Psoas muscle (tissue), 8 donors: ENCODE results near the gene SERPINA3. TPM values are rescaled to one million over a fixed set of nuclear protein-coding genes. Genes with fewer than 3 reads are reported as not detected.

Experiments
- ATAC-seq, 4 donors: fragments of 200-7000 bp; cut with Tn5 transposase; one replicate each; pipeline ENCODE4 v1.9.1; 2020; ENCODE audit warnings: moderate library complexity in 3 of 4, mild to moderate bottlenecking in 2 of 4
- DNase-seq, 2 donors: peaks; one replicate each; pipeline ENCODE4 v3.0.0-alpha.2; 2020
- H3K27ac ChIP-seq: fragments of 200-600 bp; one replicate; pipeline ENCODE4 v1.8.0; 2022
- H3K27me3 ChIP-seq, 3 donors: fragments of 200-600 bp in 1 of 3; one replicate each; pipeline versions ENCODE4 v1.6.1 to v1.8.0; 2013 to 2022; ENCODE audit warnings: low read length in 2 of 3, mild to moderate bottlenecking in 2 of 3, moderate library complexity in 1 of 3; ENCODE audit not compliant: insufficient read depth in 3 of 3
- H3K36me3 ChIP-seq, 2 donors: fragments of 200-600 bp in 1 of 2; one replicate each; pipeline versions ENCODE4 v1.6.1 to v1.8.0; 2013 to 2022; ENCODE audit warnings: low read depth in 1 of 2, mild to moderate bottlenecking in 1 of 2, moderate library complexity in 1 of 2; ENCODE audit not compliant: insufficient read depth in 1 of 2
- H3K4me1 ChIP-seq: fragments of 200-600 bp; one replicate; pipeline ENCODE4 v1.8.0; 2022
- H3K4me3 ChIP-seq: fragments of 200-600 bp; one replicate; pipeline ENCODE4 v1.8.0; 2022; ENCODE audit warnings: mild to moderate bottlenecking
- H3K9me3 ChIP-seq: fragments of 200-600 bp; one replicate; pipeline ENCODE4 v1.8.0; 2022
- WGBS, 3 donors: extraction: QIAGEN DNeasy Blood & Tissue Kit; methylation state at CpG; one replicate each; pipeline versions ENCODE4 v1.1.6 to v1.1.7; 2013; 5-methylcytosine and 5-hydroxymethylcytosine counted together
- intact Hi-C, 2 donors: fragments of 100-400 bp; cut with DNase I; formaldehyde crosslinking; loops; one replicate each; pipeline versions ENCODE4 v1.11.0 to v1.14.2; 2022
- polyA plus RNA-seq, 3 donors: library from polyadenylated mRNA; stranded (reverse); fragments of 200-250 nt; gene quantifications; one replicate each; pipeline ENCODE4 v1.2.3, GENCODE V29; 2013
- total RNA-seq, 4 donors: library from RNA; stranded (reverse); fragmentation: NEBNext Ultra II Directional in 2 of 4; extraction: Animal tissue kit (Norgen Biotek cat#: 25700) in 2 of 4; gene quantifications; one replicate each; pipeline versions ENCODE4 v1.2.1 to v1.2.4, GENCODE V29; 2021 to 2023
- TF ChIP-seq, protein P1 (sequence below): fragments of 200-600 bp; IDR thresholded peaks from one replicate; pipeline ENCODE4 v1.8.0; 2022; ENCODE audit warnings: antibody characterized with exemption
- donor health status: healthy with polysubstance abuse.
- donor health status: DM: no; HTN: no; CAD: no; lungs with moderate emphysema.
- donor health status: Bipolar disorder and iron deficiency.
- donor health status: healthy.
- donor health status: DM: yes; HTN: yes; CAD: no.
- donor health status: DM: no; HTN: no; CAD: no.
- donor health status: DM: no; HTN: no; CAD: no.
- donor health status: DM: yes; HTN: yes; CAD: no.

Gene SERPINA3
- total and polyA plus RNA-seq, 7 donors = 5.5 to 1,141 (median 186) TPM

DNA sequence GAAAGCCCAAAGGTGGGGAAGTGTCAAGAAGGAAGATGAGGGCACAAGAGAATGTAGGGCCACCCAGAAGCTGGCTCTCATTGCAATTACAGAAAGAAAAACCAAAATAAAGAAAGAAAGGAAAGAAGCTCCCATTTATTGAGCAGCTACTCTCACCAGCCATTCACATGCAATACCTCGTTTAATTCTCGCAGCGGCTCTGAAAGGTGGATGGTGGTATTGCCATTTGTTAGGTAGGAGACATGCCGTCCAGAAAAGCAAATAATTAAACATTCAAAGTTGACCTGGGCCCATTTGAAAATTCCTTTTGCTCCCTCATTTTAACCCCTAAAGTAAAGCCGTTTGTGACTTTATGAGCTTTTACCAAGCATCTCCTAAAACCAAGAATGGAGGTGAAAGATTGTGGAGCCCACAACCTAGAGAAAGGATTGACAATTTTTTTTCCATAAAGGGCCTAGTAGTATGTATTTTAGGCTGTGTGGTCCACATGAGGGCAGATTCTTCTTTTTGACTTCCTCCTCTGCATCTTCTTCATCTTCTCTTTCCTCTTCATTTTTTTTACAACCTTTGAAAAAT, 5.3 kb downstream of the SERPINA3 start:
- DNase-seq (no peak), ATAC-seq (no peak)
- Histone ChIP-seq H3K4me1 (no peaks in the 10 kb centered on the region), H3K27ac (no peak overlapping the region), H3K4me3 (no peak overlapping the region), H3K9me3 (peaks cover 13% of the 10 kb centered on the region), H3K27me3 (peaks cover 0 to 2% (median 0%) of the 10 kb centered on the region in 3 donors), H3K36me3 (no peaks in the 10 kb centered on the region)
- TF ChIP-seq, protein P1, sequence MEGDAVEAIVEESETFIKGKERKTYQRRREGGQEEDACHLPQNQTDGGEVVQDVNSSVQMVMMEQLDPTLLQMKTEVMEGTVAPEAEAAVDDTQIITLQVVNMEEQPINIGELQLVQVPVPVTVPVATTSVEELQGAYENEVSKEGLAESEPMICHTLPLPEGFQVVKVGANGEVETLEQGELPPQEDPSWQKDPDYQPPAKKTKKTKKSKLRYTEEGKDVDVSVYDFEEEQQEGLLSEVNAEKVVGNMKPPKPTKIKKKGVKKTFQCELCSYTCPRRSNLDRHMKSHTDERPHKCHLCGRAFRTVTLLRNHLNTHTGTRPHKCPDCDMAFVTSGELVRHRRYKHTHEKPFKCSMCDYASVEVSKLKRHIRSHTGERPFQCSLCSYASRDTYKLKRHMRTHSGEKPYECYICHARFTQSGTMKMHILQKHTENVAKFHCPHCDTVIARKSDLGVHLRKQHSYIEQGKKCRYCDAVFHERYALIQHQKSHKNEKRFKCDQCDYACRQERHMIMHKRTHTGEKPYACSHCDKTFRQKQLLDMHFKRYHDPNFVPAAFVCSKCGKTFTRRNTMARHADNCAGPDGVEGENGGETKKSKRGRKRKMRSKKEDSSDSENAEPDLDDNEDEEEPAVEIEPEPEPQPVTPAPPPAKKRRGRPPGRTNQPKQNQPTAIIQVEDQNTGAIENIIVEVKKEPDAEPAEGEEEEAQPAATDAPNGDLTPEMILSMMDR = no peak
- 86 to 91% (median 91%) methylated on average over 5 of the region's 5 CpGs for WGBS, 3 donors
- intact Hi-C loops = no loop called here

DNA sequence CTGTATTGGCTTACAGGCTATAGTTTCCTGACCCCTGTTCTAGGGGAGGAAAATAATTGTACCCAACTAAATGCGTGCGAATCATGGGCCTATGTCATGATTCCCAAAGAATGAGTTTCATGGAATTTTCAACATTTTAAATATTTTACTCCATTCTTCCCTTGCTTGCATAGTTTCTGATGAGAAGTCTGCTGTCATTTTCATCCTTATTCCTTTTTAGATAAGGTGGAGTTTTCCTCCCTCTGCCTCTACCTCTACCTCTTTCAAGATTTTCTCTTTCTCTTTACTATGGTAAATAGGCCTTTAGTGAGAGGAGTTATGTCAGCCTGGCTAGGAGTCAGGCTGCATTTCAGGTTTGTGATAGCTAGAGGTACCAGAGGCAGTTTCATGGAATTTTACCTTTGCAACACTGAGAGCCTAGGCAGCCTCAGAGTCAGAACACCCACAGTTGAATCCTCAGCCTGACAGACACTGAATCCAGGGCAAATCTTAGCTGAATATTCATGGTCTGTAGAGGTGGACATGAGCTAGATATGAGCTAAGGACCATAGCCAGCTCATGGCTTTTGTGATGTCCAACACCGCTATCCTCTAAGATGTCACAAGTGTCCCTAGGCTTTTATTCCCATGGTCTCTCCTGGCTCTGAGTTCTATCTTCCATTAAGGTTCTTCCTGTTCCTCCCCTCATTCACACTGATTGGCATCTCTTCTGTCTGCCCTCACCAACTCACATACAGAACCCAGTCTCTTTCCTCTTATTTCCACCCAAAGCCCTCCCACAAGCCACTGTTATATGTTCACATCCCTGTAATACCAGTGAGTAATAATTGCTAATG, 6.0 kb downstream of the SERPINA3 start:
- H3K9me3 ChIP-seq = peaks cover 13% of the 10 kb centered on the region
- 85 to 98% (median 96%) methylated on average over 3 of the region's 3 CpGs for WGBS, 3 donors
- ATAC-seq (no peak), DNase-seq (no peak)
- peaks cover 0 to 2% (median 0%) of the 10 kb centered on the region in 3 donors for H3K27me3 ChIP-seq
- H3K27ac ChIP-seq = no peak overlapping the region
- no peaks in the 10 kb centered on the region for H3K36me3 ChIP-seq
- H3K4me1 ChIP-seq = no peaks in the 10 kb centered on the region
- TF ChIP-seq, protein P1 = no peak
- intact Hi-C loops = no loop called here
- no peak overlapping the region for H3K4me3 ChIP-seq

DNA sequence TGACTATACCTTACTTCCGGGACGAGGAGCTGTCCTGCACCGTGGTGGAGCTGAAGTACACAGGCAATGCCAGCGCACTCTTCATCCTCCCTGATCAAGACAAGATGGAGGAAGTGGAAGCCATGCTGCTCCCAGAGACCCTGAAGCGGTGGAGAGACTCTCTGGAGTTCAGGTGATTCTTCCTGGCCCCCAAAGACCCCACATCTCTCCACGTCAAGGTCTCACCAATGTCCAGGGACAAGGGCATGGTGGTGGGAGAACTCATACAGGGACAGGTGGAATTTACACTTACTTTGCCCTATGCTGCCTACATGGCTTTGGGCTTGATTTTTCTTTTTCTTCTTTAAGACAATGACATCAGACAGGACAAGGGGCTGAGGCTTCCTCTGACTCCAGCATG, 7.1 kb downstream of the SERPINA3 start:
- TF ChIP-seq, protein P1 = no peak
- ATAC-seq (no peak), DNase-seq (no peak)
- Histone ChIP-seq H3K27me3 (peaks cover 0 to 4% (median 2%) of the 10 kb centered on the region in 3 donors), H3K36me3 (no peaks in the 10 kb centered on the region), H3K4me3 (no peak overlapping the region), H3K4me1 (no peaks in the 10 kb centered on the region), H3K27ac (no peak overlapping the region), H3K9me3 (peaks cover 13% of the 10 kb centered on the region)
- 81 to 87% (median 84%) methylated on average over 6 of the region's 6 CpGs for WGBS, 3 donors
- intact Hi-C loops = no loop called here

DNA sequence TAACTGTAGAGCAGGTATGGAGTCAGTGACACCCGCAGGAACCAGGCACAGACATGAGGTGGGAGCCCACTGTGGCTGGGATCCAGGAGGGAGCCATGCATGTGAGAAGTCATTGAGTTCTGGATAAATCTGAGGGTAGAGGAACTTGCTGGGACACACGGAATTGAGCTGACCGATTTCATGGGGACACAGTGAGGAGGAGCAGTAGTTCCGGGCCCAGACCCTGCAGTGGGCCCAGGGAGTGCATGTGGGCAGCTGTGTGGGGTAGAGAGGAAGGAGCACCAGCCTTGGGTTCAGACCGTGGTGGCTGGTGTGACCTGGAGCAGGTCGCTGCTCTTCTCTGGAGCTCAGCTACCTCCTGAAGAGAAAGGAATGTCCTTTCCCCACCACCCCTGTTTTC, 8.4 kb downstream of the SERPINA3 start:
- WGBS, 3 donors = 79 to 84% (median 81%) methylated on average over 6 of the region's 6 CpGs
- Histone ChIP-seq H3K4me3 (no peak overlapping the region), H3K36me3 (no peaks in the 10 kb centered on the region), H3K9me3 (peaks cover 13% of the 10 kb centered on the region), H3K27me3 (peaks cover 0 to 4% (median 2%) of the 10 kb centered on the region in 3 donors), H3K4me1 (no peaks in the 10 kb centered on the region), H3K27ac (no peak overlapping the region)
- no peak for ATAC-seq
- no peak for DNase-seq
- TF ChIP-seq, protein P1 = no peak
- intact Hi-C loops = no loop called here
